Measurements from ENCODE around the gene RAD54L2.

DNA sequence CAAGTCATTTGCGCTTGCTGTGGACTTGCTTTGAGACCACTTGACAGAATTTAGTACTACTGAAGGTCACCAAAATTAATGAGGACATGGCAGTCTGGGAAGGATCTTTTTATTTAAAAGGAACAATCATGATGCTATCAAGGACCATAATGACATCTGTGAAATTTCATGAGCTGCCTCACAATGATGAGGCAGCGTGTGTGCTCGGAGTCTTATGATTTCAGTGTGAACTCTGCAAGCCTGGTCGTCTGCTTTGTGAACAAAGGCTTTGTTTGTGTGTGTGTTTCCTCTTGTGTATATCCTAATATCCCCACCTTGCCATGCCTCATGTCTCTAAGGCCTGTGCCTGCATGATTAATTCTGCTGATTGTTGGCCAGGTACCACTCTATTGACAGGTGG is 46.7 kb downstream of the RAD54L2 start:
- TF ChIP-seq, protein P1, sequence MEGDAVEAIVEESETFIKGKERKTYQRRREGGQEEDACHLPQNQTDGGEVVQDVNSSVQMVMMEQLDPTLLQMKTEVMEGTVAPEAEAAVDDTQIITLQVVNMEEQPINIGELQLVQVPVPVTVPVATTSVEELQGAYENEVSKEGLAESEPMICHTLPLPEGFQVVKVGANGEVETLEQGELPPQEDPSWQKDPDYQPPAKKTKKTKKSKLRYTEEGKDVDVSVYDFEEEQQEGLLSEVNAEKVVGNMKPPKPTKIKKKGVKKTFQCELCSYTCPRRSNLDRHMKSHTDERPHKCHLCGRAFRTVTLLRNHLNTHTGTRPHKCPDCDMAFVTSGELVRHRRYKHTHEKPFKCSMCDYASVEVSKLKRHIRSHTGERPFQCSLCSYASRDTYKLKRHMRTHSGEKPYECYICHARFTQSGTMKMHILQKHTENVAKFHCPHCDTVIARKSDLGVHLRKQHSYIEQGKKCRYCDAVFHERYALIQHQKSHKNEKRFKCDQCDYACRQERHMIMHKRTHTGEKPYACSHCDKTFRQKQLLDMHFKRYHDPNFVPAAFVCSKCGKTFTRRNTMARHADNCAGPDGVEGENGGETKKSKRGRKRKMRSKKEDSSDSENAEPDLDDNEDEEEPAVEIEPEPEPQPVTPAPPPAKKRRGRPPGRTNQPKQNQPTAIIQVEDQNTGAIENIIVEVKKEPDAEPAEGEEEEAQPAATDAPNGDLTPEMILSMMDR (IDR thresholded peaks at IDR 0.05): no peak
- TF ChIP-seq POLR2A (IDR thresholded peaks at IDR 0.05): no peak

All from lower leg skin (tissue), 3 donors.